ENCODE results near the gene SCAF11. TPM values are rescaled to one million over a fixed set of nuclear protein-coding genes. Genes with fewer than 3 reads are reported as not detected.
A peak's percentile ranks its signal among the peaks of the same experiment; 100 is the strongest.

Gene SCAF11
- total RNA-seq, 1 donor = 134 TPM

DNA sequence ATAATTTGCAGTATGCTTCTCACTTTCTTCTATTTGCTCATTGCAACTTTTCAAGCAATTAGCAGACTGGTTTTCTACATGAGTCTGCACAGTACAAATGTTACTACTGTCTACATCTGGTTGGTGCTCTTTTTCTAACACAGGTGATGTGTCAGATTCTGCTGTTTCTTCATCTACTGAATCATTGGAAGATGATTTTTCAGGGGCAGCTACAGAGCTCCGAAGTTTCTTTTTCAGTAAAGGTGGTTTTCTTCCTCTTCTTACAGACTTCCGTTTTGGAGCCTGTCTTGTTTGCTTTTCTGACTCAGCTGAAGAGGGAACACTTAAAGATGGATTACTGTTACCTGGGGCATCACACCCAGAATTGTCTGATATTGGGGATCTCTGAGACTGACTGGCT is 62.1 kb downstream of the SCAF11 start:
- no peak for DNase-seq (ENCODE audit: low read depth)
- H3K4me3 ChIP-seq (ENCODE audit: low read depth, low read length) = no peak overlapping the region
- TF ChIP-seq, protein P1, sequence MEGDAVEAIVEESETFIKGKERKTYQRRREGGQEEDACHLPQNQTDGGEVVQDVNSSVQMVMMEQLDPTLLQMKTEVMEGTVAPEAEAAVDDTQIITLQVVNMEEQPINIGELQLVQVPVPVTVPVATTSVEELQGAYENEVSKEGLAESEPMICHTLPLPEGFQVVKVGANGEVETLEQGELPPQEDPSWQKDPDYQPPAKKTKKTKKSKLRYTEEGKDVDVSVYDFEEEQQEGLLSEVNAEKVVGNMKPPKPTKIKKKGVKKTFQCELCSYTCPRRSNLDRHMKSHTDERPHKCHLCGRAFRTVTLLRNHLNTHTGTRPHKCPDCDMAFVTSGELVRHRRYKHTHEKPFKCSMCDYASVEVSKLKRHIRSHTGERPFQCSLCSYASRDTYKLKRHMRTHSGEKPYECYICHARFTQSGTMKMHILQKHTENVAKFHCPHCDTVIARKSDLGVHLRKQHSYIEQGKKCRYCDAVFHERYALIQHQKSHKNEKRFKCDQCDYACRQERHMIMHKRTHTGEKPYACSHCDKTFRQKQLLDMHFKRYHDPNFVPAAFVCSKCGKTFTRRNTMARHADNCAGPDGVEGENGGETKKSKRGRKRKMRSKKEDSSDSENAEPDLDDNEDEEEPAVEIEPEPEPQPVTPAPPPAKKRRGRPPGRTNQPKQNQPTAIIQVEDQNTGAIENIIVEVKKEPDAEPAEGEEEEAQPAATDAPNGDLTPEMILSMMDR (IDR thresholded peaks at IDR 0.05; ENCODE audit: insufficient read depth, low read length) = no peak

DNA sequence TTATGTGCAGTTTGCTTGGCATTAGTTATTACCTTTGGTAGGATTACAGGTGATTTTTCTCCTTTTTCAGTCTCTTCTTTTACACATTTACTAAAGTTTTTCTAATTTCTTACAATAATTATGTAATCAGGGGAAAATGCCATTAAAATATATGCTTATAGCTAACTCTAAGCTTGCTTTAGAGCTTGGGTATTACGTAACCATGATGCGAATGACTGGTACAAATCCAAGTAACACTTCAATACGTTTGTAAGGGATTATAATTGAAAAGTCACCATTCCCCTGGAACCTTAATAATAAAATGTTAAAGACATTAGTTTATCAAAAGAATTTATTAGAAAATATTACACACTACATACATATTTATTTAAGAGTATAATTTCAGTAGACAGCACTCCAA is 71.6 kb downstream of the SCAF11 start:
- TF ChIP-seq, protein P1 (IDR thresholded peaks at IDR 0.05; ENCODE audit: insufficient read depth, low read length) = no peak
- DNase-seq (ENCODE audit: low read depth) = peak; percentile 8
- no peak overlapping the region for H3K4me3 ChIP-seq (ENCODE audit: low read depth, low read length)

DNA sequence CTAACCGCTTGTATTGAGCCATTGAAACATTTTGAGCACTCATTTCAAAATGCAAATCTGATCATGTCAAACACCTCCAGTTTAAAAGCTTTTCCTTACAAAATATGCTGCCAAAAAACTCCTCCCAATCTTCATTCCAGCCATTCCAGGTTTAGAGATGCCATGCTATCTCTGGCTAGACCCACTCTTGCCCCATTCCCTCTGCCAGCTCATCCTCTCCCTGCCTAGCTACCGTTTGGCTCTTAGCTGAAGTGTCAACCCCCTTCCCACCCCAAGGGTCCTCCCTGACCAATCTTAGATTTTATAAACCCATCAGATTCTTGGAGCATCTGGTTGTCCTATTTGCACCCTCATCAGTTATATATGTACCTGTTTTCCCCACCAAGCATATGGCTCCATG is 75.0 kb downstream of the SCAF11 start:
- no peak for DNase-seq (ENCODE audit: low read depth)
- TF ChIP-seq, protein P1 (IDR thresholded peaks at IDR 0.05; ENCODE audit: insufficient read depth, low read length) = no peak
- H3K4me3 ChIP-seq (ENCODE audit: low read depth, low read length) = no peak overlapping the region

DNA sequence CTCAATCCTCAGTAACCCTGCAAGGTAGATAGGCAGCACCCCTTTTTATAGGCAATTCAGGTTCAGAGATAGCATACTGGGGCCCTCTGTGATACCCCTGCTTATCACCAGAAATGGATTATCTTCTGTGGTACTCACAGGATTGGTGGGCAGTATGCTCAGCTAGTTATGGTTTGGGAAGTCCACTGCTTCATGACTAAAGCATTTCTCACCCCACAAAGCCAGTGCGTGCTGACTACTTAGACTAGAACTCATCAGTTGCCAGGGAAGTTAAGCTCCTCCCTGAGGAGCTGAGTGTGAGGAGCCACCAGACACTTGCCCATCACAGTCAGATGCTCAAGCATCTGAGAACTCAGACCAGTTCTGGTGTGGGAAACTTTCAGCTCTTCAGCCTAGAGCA is 76.3 kb downstream of the SCAF11 start:
- H3K4me3 ChIP-seq (ENCODE audit: low read depth, low read length) = no peak overlapping the region
- DNase-seq (ENCODE audit: low read depth) = peak; percentile 61
- TF ChIP-seq, protein P1 (IDR thresholded peaks at IDR 0.05; ENCODE audit: insufficient read depth, low read length) = no peak

DNA sequence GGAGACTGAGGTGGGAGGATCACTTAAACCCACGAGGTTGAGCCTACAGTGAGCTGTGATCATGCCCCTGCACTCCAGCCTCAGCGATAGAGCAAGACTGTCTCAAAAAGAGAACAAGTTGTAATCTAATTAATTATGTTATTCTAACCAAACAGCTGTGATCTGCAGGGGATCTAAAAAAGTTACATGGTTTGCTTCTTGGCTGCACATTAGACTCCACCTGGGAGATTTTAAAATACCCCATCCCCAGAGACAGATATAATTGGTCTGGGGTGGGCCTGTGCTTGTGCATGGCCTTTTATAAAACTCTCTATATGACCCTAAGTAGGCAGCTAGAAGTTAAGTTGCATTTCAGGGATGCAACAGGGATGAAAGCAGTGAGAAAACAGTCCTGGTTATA is 76.7 kb downstream of the SCAF11 start:
- no peak overlapping the region for H3K4me3 ChIP-seq (ENCODE audit: low read depth, low read length)
- no peak for DNase-seq (ENCODE audit: low read depth)
- TF ChIP-seq, protein P1 (IDR thresholded peaks at IDR 0.05; ENCODE audit: insufficient read depth, low read length) = no peak

DNA sequence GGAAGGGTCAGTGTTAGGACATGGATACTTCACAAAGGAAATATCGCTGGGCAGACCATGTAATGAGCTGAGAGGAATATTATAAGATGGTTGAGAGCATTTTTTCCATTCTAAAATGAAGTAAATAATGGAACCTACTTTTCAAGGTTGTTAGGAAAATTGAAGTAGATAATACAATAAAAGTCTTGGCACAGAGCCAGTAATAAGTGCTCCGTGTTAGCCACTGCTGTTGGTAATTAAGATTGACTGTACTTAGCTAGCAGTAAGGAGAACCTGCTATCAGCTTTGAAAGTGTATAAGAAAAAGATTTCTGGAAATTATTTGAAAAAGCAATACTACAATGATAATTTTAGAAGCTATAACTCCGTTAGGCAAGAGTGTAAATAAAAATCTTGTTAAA is 77.6 kb downstream of the SCAF11 start:
- H3K4me3 ChIP-seq (ENCODE audit: low read depth, low read length) = no peak overlapping the region
- DNase-seq (ENCODE audit: low read depth) = no peak
- TF ChIP-seq, protein P1 (IDR thresholded peaks at IDR 0.05; ENCODE audit: insufficient read depth, low read length) = no peak

DNA sequence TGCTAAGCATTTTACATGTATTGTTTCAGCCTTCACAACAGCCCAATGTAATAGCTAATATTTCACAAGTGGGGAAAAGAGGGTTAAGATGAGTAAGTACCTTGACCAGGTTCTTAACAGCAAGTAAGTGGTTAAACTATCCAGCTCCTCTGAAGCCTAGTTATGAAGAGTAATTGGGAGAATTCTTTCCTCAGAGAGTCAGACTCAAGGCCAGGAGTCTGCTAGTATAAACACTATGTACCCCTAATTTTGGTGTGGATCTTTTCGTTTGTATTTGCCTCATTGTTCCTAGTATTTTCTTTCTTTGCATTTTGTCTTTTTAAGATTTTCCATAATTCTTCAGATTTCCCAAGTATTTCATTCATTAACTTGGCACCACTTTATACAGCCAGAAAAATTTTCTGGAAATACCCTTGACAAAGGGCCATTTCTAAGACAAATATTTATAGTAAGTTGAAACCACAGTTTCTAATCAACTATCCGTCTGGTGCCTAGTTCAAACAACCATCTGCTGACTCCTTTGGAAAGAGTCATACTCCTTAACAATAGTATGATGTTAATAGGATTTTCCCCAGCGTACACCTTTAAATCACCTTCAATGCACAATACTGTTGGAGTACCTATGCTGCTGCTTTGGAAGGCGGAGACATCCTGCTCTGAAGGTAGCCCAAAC is 81.2 kb downstream of the SCAF11 start:
- DNase-seq (ENCODE audit: low read depth) = peak; percentile 37
- H3K4me3 ChIP-seq (ENCODE audit: low read depth, low read length) = no peak overlapping the region
- TF ChIP-seq, protein P1 (IDR thresholded peaks at IDR 0.05; ENCODE audit: insufficient read depth, low read length) = no peak

Measured in fibroblast of the aortic adventitia (primary cell).